GM19468 (cell line): ENCODE measurements around the gene NBEAL1.
"Not testable (repeated sequence)": the region's sequence is repeated elsewhere in the genome, so short reads cannot be mapped to it uniquely, and the experiment has no call there.

Experiments used
- ATAC-seq: cut with Tn5 transposase; IDR thresholded peaks from one replicate; pipeline ENCODE4 v1.9.1; 2021; ENCODE audit warnings: mild to moderate bottlenecking, moderate library complexity, moderate number of reproducible peaks; ENCODE audit not compliant: unreplicated experiment; ENCODE audit errors: extremely low read depth

The NBEAL1 gene

GRCh38 chr2:203102357-203102756 lies 87.7 kb downstream of the NBEAL1 start:
- ATAC-seq = not testable (repeated sequence)

- ATAC-seq = no peak
These were observed 89.6 kb downstream of the NBEAL1 start for GRCh38 chr2:203104273-203104672.

- no peak for ATAC-seq
These were observed 91.3 kb downstream of the NBEAL1 start for GRCh38 chr2:203105996-203106395.

GRCh38 chr2:203110496-203110895 lies 95.8 kb downstream of the NBEAL1 start:
- ATAC-seq = not testable (repeated sequence)

GRCh38 chr2:203112342-203112741 lies 97.7 kb downstream of the NBEAL1 start:
- no peak for ATAC-seq

GRCh38 chr2:203115201-203115700 lies 100.6 kb downstream of the NBEAL1 start:
- not testable (repeated sequence) for ATAC-seq

GRCh38 chr2:203122317-203122986 lies 107.8 kb downstream of the NBEAL1 start:
- ATAC-seq = no peak

GRCh38 chr2:203126996-203127395 lies 112.3 kb downstream of the NBEAL1 start:
- ATAC-seq = no peak

- ATAC-seq = no peak
These were observed 120.4 kb downstream of the NBEAL1 start for GRCh38 chr2:203135105-203135504.

- ATAC-seq = no peak
These were observed 128.7 kb downstream of the NBEAL1 start for GRCh38 chr2:203143391-203143790.

- no peak for ATAC-seq
These were observed 134.5 kb downstream of the NBEAL1 start for GRCh38 chr2:203149194-203149593.

GRCh38 chr2:203155406-203155805 lies 140.7 kb downstream of the NBEAL1 start:
- ATAC-seq = no peak

- ATAC-seq = not testable (repeated sequence)
These were observed 148.0 kb downstream of the NBEAL1 start for GRCh38 chr2:203162722-203163121.

- no peak for ATAC-seq
These were observed 149.7 kb downstream of the NBEAL1 start for GRCh38 chr2:203164311-203164935.

GRCh38 chr2:203167751-203168150 lies 153.1 kb downstream of the NBEAL1 start:
- ATAC-seq = no peak

- ATAC-seq = no peak
These were observed 155.8 kb downstream of the NBEAL1 start for GRCh38 chr2:203170502-203170901.

GRCh38 chr2:203175371-203175770 lies 160.7 kb downstream of the NBEAL1 start:
- ATAC-seq = no peak

GRCh38 chr2:203177361-203177760 lies 162.7 kb downstream of the NBEAL1 start:
- ATAC-seq = no peak

GRCh38 chr2:203185864-203186263 lies 171.2 kb downstream of the NBEAL1 start:
- ATAC-seq = no peak

GRCh38 chr2:203190547-203190946 lies 175.9 kb downstream of the NBEAL1 start:
- ATAC-seq = not testable (repeated sequence)

GRCh38 chr2:203191026-203191425 lies 176.4 kb downstream of the NBEAL1 start:
- not testable (repeated sequence) for ATAC-seq

GRCh38 chr2:203191961-203192360 lies 177.3 kb downstream of the NBEAL1 start:
- ATAC-seq = no peak
